NOMO-1 treated with DMSO at 0.1 percent for 48 hours (cell line): Measurements from ENCODE around the gene KIF14.
"Not testable (repeated sequence)": the region's sequence is repeated elsewhere in the genome, so short reads cannot be mapped to it uniquely, and the experiment has no call there.

ENCODE experiments used
- DNase-seq: peaks from one replicate; lab custom pipeline; 2025; ENCODE audit not compliant: unreplicated experiment; lab: John Stamatoyannopoulos, UW

The KIF14 gene

GRCh38 chr1:200634261-200635122 is 13.9 kb upstream of the KIF14 start:
- no peak for DNase-seq

- no peak for DNase-seq
Measured at GRCh38 chr1:200631375-200631774, 10.8 kb upstream of the KIF14 start.

- not testable (repeated sequence) for DNase-seq
Measured at GRCh38 chr1:200630515-200630899, 10.0 kb upstream of the KIF14 start.

- no peak for DNase-seq
Measured at GRCh38 chr1:200629876-200630514, 9.4 kb upstream of the KIF14 start.

- DNase-seq, result peak; percentile 56
Measured at GRCh38 chr1:200628223-200628881, 7.8 kb upstream of the KIF14 start.

GRCh38 chr1:200627575-200628222 is 7.1 kb upstream of the KIF14 start:
- DNase-seq, result no peak

GRCh38 chr1:200626853-200627534 is 6.4 kb upstream of the KIF14 start:
- no peak for DNase-seq

- no peak for DNase-seq
Measured at GRCh38 chr1:200625381-200625824, 4.9 kb upstream of the KIF14 start.

- DNase-seq, result peak; percentile 16
Measured at GRCh38 chr1:200624679-200625335, 4.3 kb upstream of the KIF14 start.

GRCh38 chr1:200619894-200620272 is 668 bp downstream of the KIF14 start:
- no peak for DNase-seq

- DNase-seq, result no peak
Measured at GRCh38 chr1:200610846-200611245, 9.7 kb downstream of the KIF14 start.

GRCh38 chr1:200602632-200603031 is 17.9 kb downstream of the KIF14 start:
- no peak for DNase-seq

- no peak for DNase-seq
Measured at GRCh38 chr1:200590001-200590400, 30.6 kb downstream of the KIF14 start.

GRCh38 chr1:200588698-200589097 is 31.9 kb downstream of the KIF14 start:
- DNase-seq, result no peak

GRCh38 chr1:200564319-200564718 is 56.2 kb downstream of the KIF14 start:
- DNase-seq, result no peak

GRCh38 chr1:200561856-200562214 is 58.7 kb downstream of the KIF14 start:
- DNase-seq, result no peak

- peak; percentile 5 for DNase-seq
Measured at GRCh38 chr1:200558866-200559459, 61.6 kb downstream of the KIF14 start.

GRCh38 chr1:200556002-200556401 is 64.5 kb downstream of the KIF14 start:
- DNase-seq, result no peak

GRCh38 chr1:200552737-200553136 is 67.8 kb downstream of the KIF14 start:
- not testable (repeated sequence) for DNase-seq

GRCh38 chr1:200550367-200550766 is 70.2 kb downstream of the KIF14 start:
- DNase-seq, result no peak
